GM12891 (cell line): ENCODE data around the gene SRXN1.

ENCODE experiments used
- POLR2A ChIP-seq: IDR thresholded peaks from 2 replicates; pipeline ENCODE4 v1.6.1; 2011; ENCODE audit warnings: low read depth, low read length, control low read depth
- POLR2AphosphoS5 ChIP-seq: IDR thresholded peaks from 2 replicates; pipeline ENCODE4 v1.6.1; 2011; ENCODE audit warnings: low read depth, low read length, control low read depth
- TAF1 ChIP-seq: IDR thresholded peaks from 2 replicates; pipeline ENCODE4 v1.6.1; 2011; ENCODE audit warnings: low read depth, low read length, control low read depth

GRCh38 chr20:645318-646106 is 7.5 kb downstream of the SRXN1 start:
- TF ChIP-seq TAF1, result no peak
- no peak for TF ChIP-seq POLR2A
- no peak for TF ChIP-seq POLR2AphosphoS5
